RWPE2 (cell line): ENCODE measurements around the gene KIAA0513.
A peak's percentile ranks its signal among the peaks of the same experiment; 100 is the strongest.

Experiments
- ATAC-seq: fragments of 200-7000 bp; cut with Tn5 transposase; 3 replicates; pipeline ENCODE4 v1.9.1; 2021; ENCODE audit warnings: low read depth
- DNase-seq: peaks from one replicate; pipeline ENCODE4 v3.0.0-alpha.2; 2020; ENCODE audit warnings: low spot score
- H3K27ac ChIP-seq: fragments of 450-650 bp; 2 replicates; pipeline ENCODE4 v1.5.1; 2017; ENCODE audit warnings: mild to moderate bottlenecking; ENCODE audit not compliant: poor library complexity, severe bottlenecking
- H3K27me3 ChIP-seq: fragments of 250-450 bp; sonication (Bioruptor Pico); 2 replicates; pipeline ENCODE4 v1.5.1; 2021; ENCODE audit warnings: mild to moderate bottlenecking, moderate library complexity; ENCODE audit not compliant: insufficient read depth, poor library complexity, severe bottlenecking
- H3K36me3 ChIP-seq: fragments of 250-450 bp; sonication (Bioruptor Pico); 2 replicates; pipeline ENCODE4 v1.5.1; 2020; ENCODE audit warnings: low read depth, mild to moderate bottlenecking, moderate library complexity
- H3K4me1 ChIP-seq: fragments of 250-450 bp; sonication (Bioruptor Pico); 2 replicates; pipeline ENCODE4 v1.5.1; 2021; ENCODE audit warnings: mild to moderate bottlenecking, moderate library complexity; ENCODE audit not compliant: insufficient read depth, poor library complexity, severe bottlenecking
- H3K4me3 ChIP-seq: fragments of 250-450 bp; sonication (Bioruptor Pico); 2 replicates; pipeline ENCODE4 v1.5.1; 2021; ENCODE audit warnings: mild to moderate bottlenecking, moderate library complexity; ENCODE audit not compliant: severe bottlenecking
- H3K9me3 ChIP-seq: fragments of 250-450 bp; sonication (Bioruptor Pico); 2 replicates; pipeline ENCODE4 v1.5.1; 2021; ENCODE audit warnings: mild to moderate bottlenecking, moderate library complexity; ENCODE audit not compliant: severe bottlenecking
- CTCF ChIP-seq: fragments of 450-650 bp; IDR thresholded peaks from one replicate; pipeline ENCODE4 v1.5.1; 2017; ENCODE audit warnings: mild to moderate bottlenecking, moderate library complexity; ENCODE audit not compliant: poor library complexity, severe bottlenecking

The KIAA0513 gene

DNA sequence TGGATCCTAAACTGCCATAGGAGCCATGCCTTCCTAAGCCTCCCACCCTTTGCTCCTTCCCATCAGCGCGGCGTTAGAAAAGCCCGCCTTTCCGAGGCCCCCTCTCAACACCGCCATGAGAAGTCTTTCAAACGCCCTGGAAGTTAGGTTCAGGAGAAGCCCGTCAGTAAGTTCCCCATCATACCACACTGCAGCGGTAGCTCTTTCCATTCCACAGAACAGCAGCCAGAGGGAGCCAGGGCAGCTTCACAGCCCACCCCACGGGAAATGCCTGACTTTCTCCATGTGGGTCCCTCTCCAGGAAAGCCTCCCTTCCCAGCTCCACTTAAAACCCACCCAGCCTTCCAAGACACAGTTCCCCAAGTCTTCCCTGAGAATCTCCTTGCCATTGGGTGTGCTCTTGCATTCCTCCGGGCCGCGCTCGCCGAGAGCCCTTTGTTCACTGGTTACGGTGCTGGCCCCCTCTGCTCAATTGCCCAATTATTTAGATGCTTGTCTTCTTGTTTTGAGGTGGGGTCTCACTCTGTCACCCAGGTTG is 28.7 kb downstream of the KIAA0513 start:
- no peak for ATAC-seq
- no peak overlapping the region for H3K27ac ChIP-seq

DNA sequence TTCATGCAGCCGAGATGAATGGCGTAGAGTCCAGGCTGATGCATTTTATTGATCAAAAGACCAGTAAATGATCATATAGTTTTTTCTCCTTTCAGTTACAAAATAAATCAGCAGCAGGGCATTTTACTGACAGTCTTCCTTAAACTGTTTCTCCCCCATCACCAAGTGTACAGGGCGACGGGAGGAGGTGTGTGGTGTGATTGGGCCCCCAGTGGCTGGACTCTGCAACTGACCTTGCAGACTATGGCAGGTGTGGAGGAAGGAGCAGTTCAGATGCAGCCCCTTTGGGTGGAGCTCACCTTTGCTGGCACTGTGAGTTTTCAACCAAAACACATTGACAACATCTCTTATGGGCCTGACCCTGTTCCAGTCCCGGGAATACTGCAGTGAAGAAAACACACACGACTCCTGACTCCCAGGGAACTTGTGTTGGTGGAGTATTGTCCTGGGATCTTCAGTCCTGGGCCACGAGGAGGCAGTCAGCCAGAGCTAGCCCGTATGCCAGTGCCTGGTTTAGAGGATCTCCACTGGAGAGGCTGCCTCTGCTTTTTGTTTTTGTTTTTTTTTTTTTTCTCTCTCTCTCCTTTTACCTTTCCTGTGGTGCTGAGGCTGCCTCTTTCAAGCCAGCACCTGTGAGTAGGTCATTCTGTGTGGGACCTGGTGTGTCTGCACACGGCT is 29.8 kb downstream of the KIAA0513 start:
- DNase-seq (no peak), ATAC-seq (peak; percentile 76)
- Histone ChIP-seq H3K36me3 (peaks cover 4% of the 10 kb centered on the region; the same call in 1 of the 2 replicates), H3K27ac (no peak overlapping the region), H3K27me3 (no peaks in the 10 kb centered on the region), H3K4me1 (no peaks in the 10 kb centered on the region), H3K9me3 (no peaks in the 10 kb centered on the region), H3K4me3 (no peak overlapping the region)
- peak; percentile 40 for TF ChIP-seq CTCF

More for the DNA sequence above, 28.7 kb downstream of the KIAA0513 start:
- DNase-seq = no peak
- no peak overlapping the region for H3K4me3 ChIP-seq
- H3K4me1 ChIP-seq = no peaks in the 10 kb centered on the region
- H3K9me3 ChIP-seq = no peaks in the 10 kb centered on the region
- H3K36me3 ChIP-seq = peaks cover 4% of the 10 kb centered on the region; the same call in 1 of the 2 replicates
- no peak for TF ChIP-seq CTCF
- H3K27me3 ChIP-seq = no peaks in the 10 kb centered on the region

DNA sequence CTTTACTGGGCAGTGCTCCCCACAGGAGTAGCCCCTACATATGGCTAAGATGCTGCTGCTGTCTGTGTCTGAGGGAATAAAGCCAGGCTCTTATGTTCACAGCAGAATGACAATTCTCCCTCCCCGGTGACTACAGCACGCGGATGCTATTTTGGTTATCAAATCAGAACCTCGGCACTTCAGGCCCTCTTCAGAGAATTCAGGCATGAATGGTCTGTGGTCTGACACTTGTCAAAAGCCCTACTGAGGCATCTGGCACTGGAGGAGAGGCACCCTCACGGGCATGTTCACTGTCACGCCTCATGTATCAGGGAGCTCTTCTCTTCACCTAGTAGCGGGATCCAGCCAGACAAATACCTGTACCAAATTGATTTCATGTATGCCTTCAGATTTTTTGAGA is 30.4 kb downstream of the KIAA0513 start:
- H3K4me3 ChIP-seq = no peak overlapping the region
- H3K27me3 ChIP-seq = no peaks in the 10 kb centered on the region
- no peak for TF ChIP-seq CTCF
- H3K4me1 ChIP-seq = no peaks in the 10 kb centered on the region
- no peaks in the 10 kb centered on the region for H3K9me3 ChIP-seq
- H3K27ac ChIP-seq = no peak overlapping the region
- peaks cover 4% of the 10 kb centered on the region; the same call in 1 of the 2 replicates for H3K36me3 ChIP-seq
- no peak for DNase-seq
- ATAC-seq = no peak

DNA sequence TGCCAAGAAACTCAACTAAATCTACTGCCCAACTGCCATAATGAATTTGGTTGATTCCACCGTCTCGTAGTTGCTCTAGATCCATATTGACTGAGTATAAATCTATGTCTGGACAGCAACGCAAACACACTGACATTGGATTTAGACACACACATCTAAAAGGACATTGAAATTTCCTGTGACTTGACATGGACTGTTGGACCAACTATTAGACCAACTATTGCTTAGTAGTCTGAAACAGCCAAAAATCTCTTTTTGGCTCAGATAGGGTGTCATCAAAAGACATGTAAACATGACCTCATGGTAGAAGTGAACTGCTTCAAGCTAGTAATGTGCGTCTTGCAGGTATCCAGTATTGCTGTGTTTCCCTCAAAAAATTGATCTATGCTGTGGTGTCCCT is 31.3 kb downstream of the KIAA0513 start:
- Histone ChIP-seq H3K36me3 (peaks cover 4% of the 10 kb centered on the region; the same call in 1 of the 2 replicates), H3K27ac (no peak overlapping the region), H3K27me3 (no peaks in the 10 kb centered on the region), H3K9me3 (no peaks in the 10 kb centered on the region), H3K4me1 (no peaks in the 10 kb centered on the region), H3K4me3 (no peak overlapping the region)
- ATAC-seq = no peak
- TF ChIP-seq CTCF = no peak
- no peak for DNase-seq

DNA sequence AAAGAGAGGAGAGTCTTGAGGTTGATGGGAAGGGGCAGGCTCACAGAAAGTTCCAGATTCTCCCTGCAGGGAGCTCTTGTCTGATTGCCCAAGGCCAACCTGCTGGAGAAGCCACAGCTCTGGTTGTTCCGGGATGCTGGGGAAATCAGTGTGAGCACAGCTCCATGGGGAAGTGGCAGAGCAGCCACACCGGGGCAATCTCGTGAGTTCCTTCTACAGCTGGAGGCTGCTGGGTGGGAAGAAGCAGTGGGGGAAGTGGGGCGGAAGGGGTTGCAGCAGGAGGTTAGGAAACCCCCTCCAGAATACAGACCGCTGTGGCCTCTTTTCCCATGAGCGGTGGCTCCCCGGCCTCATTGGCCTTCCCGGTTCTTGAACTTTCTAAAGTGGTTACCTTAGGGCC is 34.0 kb downstream of the KIAA0513 start:
- ATAC-seq = no peak
- no peak overlapping the region for H3K4me3 ChIP-seq
- DNase-seq = no peak
- peaks cover 4% of the 10 kb centered on the region; the same call in 1 of the 2 replicates for H3K36me3 ChIP-seq
- H3K4me1 ChIP-seq = no peaks in the 10 kb centered on the region
- H3K9me3 ChIP-seq = peaks cover 3% of the 10 kb centered on the region
- no peaks in the 10 kb centered on the region for H3K27me3 ChIP-seq
- TF ChIP-seq CTCF = no peak
- no peak overlapping the region for H3K27ac ChIP-seq
